Left kidney (tissue), 2 donors: ENCODE measurements around the gene SEC24B. TPM values are rescaled to one million over a fixed set of nuclear protein-coding genes. Genes with fewer than 3 reads are reported as not detected.
"Not testable (repeated sequence)": the region's sequence is repeated elsewhere in the genome, so short reads cannot be mapped to it uniquely, and the experiment has no call there.

Source experiments
- DNase-seq: peaks from one replicate; pipeline ENCODE4 v3.0.0-alpha.2; 2013
- polyA plus RNA-seq: library from polyadenylated mRNA; unstranded; fragments of 120-200 nt; gene quantifications from one replicate; pipeline ENCODE4 v1.2.1, GENCODE V29; 2013; ENCODE audit not compliant: insufficient read length

Gene SEC24B
- polyA plus RNA-seq, 1 donor, result 48.0 TPM

GRCh38 chr4:109499513-109499912 is 65.9 kb downstream of the SEC24B start:
- DNase-seq, result no peak

- no peak for DNase-seq
Measured at GRCh38 chr4:109506890-109507289, 73.3 kb downstream of the SEC24B start.

GRCh38 chr4:109510687-109511086 is 77.1 kb downstream of the SEC24B start:
- no peak for DNase-seq

- no peak for DNase-seq
Measured at GRCh38 chr4:109511414-109511813, 77.8 kb downstream of the SEC24B start.

GRCh38 chr4:109513368-109513767 is 79.8 kb downstream of the SEC24B start:
- DNase-seq, result not testable (repeated sequence)

- DNase-seq, result no peak
Measured at GRCh38 chr4:109532182-109532581, 98.6 kb downstream of the SEC24B start.

- no peak for DNase-seq
Measured at GRCh38 chr4:109545401-109545800, 111.8 kb downstream of the SEC24B start.

- no peak for DNase-seq
Measured at GRCh38 chr4:109547394-109547793, 113.8 kb downstream of the SEC24B start.

GRCh38 chr4:109548655-109549054 is 115.0 kb downstream of the SEC24B start:
- DNase-seq, result no peak

GRCh38 chr4:109552237-109552636 is 118.6 kb downstream of the SEC24B start:
- DNase-seq, result no peak

GRCh38 chr4:109553130-109553529 is 119.5 kb downstream of the SEC24B start:
- DNase-seq, result no peak

- DNase-seq, result no peak
Measured at GRCh38 chr4:109554971-109555370, 121.4 kb downstream of the SEC24B start.

- no peak for DNase-seq
Measured at GRCh38 chr4:109557433-109557832, 123.8 kb downstream of the SEC24B start.

GRCh38 chr4:109558095-109558494 is 124.5 kb downstream of the SEC24B start:
- not testable (repeated sequence) for DNase-seq

GRCh38 chr4:109559625-109559982 is 126.0 kb downstream of the SEC24B start:
- peak; percentile 11 for DNase-seq

- peak; percentile 73 for DNase-seq
Measured at GRCh38 chr4:109559983-109560686, 126.5 kb downstream of the SEC24B start, which contains the start of gene MCUB. MCUB (plus strand) TSS chr4:109560246; CDS start chr4:109560338, 92 bp downstream.

- peak; percentile 32 for DNase-seq
Measured at GRCh38 chr4:109560687-109561461, 127.3 kb downstream of the SEC24B start.

GRCh38 chr4:109562457-109563239 is 129.0 kb downstream of the SEC24B start:
- no peak for DNase-seq

- no peak for DNase-seq
Measured at GRCh38 chr4:109571494-109571893, 137.9 kb downstream of the SEC24B start.

GRCh38 chr4:109572154-109572553 is 138.5 kb downstream of the SEC24B start:
- DNase-seq, result no peak

- DNase-seq, result no peak
Measured at GRCh38 chr4:109574443-109574850, 140.8 kb downstream of the SEC24B start.

- no peak for DNase-seq
Measured at GRCh38 chr4:109574931-109575804, 141.6 kb downstream of the SEC24B start.
